Activated naive CD8-positive, alpha-beta T cell treated with anti-CD3 and anti-CD28 coated beads, Interleukin-2, amount 10 ng/mL, durations not matched to agents 7 days and 5 days (primary cell): ENCODE results near the gene COL19A1. TPM values are rescaled to one million over a fixed set of nuclear protein-coding genes. Genes with fewer than 3 reads are reported as not detected.

Experiments
- ATAC-seq: fragments of 150-1000 bp; cut with Tn5 transposase; one replicate; pipeline ENCODE4 v1.10.0; 2021; ENCODE audit warnings: low read depth, moderate library complexity
- POLR2A ChIA-PET: fragments of 350-600 bp; sonication (Branson Sonifier 250); formaldehyde crosslinking; loops from one replicate; lab custom pipeline; 2021; ENCODE audit warnings: antibody characterized with exemption; lab: Charles Lee
- DNase-seq: peaks from one replicate; pipeline ENCODE4 v3.0.0; 2021
- H3K27ac Mint-ChIP-seq: one replicate; pipeline ENCODE4 v1.8.0; 2022; ENCODE audit warnings: mild to moderate bottlenecking, mixed read lengths
- H3K27me3 Mint-ChIP-seq: one replicate; pipeline ENCODE4 v1.8.0; 2022; ENCODE audit warnings: mild to moderate bottlenecking, moderate library complexity, mixed read lengths
- H3K36me3 Mint-ChIP-seq: one replicate; pipeline ENCODE4 v1.8.0; 2021; ENCODE audit warnings: mild to moderate bottlenecking, mixed read lengths
- H3K4me1 Mint-ChIP-seq: one replicate; pipeline ENCODE4 v1.8.0; 2021; ENCODE audit warnings: mixed read lengths
- H3K4me3 Mint-ChIP-seq: one replicate; pipeline ENCODE4 v1.8.0; 2022; ENCODE audit warnings: mild to moderate bottlenecking, moderate library complexity, mixed read lengths
- H3K9me3 Mint-ChIP-seq: one replicate; pipeline ENCODE4 v1.8.0; 2021; ENCODE audit warnings: mixed read lengths
- total RNA-seq, 2 experiments: library from RNA; stranded (reverse); gene quantifications; one replicate each; pipeline ENCODE4 v1.2.3, GENCODE V29; 2021

Gene COL19A1
- total RNA-seq, 2 experiments from 2014 or later = 0.06 TPM

DNA sequence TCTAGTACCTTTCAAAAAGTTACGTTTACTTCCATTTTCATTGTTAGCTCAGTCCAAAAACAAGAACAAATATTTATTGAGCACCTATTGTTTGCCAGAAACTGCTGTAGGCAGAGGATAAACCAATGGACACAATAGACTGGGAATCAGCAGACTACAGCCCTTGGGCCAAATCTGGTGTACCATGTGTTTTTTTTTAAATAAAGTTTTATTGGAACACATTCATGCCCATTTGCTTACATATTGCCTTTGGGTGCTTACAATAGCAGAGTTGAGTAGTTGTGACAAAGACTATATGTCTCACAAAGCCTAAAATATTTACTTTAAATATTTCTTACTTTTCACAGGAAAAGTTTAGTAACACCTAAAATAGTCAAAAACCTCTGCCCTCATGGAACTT, 220.4 kb downstream of the COL19A1 start:
- peaks cover 5% of the 10 kb centered on the region for H3K27me3 Mint-ChIP-seq
- ATAC-seq = no peak
- no peaks in the 10 kb centered on the region for H3K4me1 Mint-ChIP-seq
- H3K4me3 Mint-ChIP-seq = no peak overlapping the region
- H3K9me3 Mint-ChIP-seq = no peaks in the 10 kb centered on the region
- no peaks in the 10 kb centered on the region for H3K36me3 Mint-ChIP-seq
- no peak overlapping the region for H3K27ac Mint-ChIP-seq
- POLR2A ChIA-PET = no interaction called here
- DNase-seq = no peak

DNA sequence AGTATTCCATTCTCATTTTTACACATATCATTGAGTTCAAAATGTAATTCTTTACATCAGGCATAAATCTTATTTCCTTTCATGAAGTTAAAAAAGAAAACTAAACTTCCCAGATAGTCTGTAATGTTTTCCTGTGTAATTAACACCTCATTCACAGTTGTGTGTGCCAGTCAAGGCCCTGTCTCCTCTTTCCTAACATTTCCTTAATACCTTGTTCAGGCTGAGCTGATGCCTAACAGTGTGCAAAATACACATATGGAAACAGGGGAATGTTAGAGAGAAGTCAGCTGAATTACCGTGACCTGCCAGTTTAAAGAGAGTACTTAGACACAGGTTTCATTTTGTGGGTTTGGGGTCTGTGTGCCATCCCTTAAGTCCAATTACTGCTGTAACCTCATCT, 227.8 kb downstream of the COL19A1 start:
- POLR2A ChIA-PET = no interaction called here
- Mint-ChIP-seq H3K27me3 (no peaks in the 10 kb centered on the region), H3K36me3 (no peaks in the 10 kb centered on the region), H3K9me3 (no peaks in the 10 kb centered on the region), H3K4me1 (no peaks in the 10 kb centered on the region), H3K4me3 (no peak overlapping the region), H3K27ac (no peak overlapping the region)
- ATAC-seq (no peak), DNase-seq (no peak)

DNA sequence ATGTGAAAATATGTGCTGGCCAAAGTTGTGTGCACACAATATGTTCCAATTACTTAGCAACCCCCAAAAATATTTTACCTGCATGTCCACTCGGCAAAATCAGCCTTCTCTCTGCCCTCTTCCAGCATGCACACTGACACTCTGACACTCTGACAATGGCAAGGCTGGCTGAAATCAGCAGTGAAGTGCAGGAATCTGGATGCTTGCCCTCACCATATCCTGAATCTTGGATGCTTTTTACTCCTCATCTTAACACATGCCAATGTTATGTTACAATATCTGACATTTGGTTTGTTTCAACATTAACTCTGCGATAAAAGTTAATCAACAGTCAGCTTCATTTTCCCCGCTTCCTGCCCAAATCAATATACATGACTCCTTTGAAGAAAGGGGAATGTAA, 233.4 kb downstream of the COL19A1 start:
- DNase-seq (no peak), ATAC-seq (no peak)
- H3K27ac Mint-ChIP-seq = no peak overlapping the region
- H3K36me3 Mint-ChIP-seq = no peaks in the 10 kb centered on the region
- POLR2A ChIA-PET = no interaction called here
- H3K4me3 Mint-ChIP-seq = no peak overlapping the region
- H3K4me1 Mint-ChIP-seq = no peaks in the 10 kb centered on the region
- H3K9me3 Mint-ChIP-seq = no peaks in the 10 kb centered on the region
- peaks cover 6% of the 10 kb centered on the region for H3K27me3 Mint-ChIP-seq

DNA sequence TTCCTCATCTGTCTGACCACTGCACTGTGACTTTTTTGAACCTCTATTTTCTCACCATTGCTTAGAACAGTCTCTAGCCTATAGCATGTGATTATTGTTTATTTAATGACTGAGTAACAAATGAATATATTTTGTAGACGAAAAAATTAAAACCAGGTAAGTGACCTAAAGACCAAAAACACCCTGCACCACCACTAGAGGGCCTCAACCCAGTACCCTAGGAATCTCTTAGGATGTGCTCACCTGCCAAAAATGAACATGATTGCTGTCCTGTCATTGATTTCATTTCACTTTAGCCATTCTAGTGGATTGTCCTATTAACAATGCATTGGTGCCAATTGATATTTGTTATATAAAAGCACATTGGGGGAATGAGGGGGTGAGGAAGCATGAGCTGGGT, 237.4 kb downstream of the COL19A1 start:
- Mint-ChIP-seq H3K4me3 (no peak overlapping the region), H3K4me1 (no peaks in the 10 kb centered on the region), H3K27me3 (peaks cover 12% of the 10 kb centered on the region), H3K9me3 (no peaks in the 10 kb centered on the region), H3K36me3 (no peaks in the 10 kb centered on the region), H3K27ac (no peak overlapping the region)
- POLR2A ChIA-PET = no interaction called here
- ATAC-seq (no peak), DNase-seq (no peak)

DNA sequence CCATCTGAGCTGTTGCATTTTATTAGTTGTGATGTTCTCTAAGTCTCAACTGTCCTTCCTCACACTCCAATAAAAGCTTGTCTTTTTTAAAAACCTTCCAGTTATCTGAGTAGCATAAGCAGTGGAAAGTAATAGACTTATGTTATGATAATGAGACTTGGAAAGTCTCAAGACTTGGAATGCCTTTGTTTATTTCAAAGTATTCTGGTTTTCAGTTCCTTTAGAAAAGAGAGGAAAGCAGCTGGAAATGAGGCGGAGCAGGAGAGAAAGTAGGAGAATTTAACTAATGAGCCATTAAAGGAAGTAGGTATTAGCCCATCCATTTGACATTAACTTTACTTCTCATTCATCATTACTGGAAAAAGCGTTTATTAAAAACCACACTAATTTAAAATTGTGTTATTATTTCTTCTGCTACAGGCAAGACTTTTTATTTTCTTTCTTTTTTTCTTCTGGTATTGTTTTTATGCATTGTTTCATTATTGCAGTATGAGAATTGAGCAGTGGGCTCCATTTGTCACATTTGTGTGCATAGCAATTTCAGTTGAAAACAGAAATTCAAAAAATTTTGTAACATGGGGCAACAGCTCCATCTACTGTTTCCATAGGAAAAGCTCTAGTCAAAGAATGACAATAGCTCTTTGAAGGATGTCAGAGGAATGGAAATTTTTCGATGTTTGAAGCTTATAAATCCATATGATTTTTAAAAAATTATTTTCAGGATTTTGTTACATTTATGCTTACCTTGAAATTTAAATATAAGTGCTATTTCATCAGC, 241.7 kb downstream of the COL19A1 start:
- DNase-seq (no peak), ATAC-seq (no peak)
- H3K27me3 Mint-ChIP-seq = peaks cover 14% of the 10 kb centered on the region

DNA sequence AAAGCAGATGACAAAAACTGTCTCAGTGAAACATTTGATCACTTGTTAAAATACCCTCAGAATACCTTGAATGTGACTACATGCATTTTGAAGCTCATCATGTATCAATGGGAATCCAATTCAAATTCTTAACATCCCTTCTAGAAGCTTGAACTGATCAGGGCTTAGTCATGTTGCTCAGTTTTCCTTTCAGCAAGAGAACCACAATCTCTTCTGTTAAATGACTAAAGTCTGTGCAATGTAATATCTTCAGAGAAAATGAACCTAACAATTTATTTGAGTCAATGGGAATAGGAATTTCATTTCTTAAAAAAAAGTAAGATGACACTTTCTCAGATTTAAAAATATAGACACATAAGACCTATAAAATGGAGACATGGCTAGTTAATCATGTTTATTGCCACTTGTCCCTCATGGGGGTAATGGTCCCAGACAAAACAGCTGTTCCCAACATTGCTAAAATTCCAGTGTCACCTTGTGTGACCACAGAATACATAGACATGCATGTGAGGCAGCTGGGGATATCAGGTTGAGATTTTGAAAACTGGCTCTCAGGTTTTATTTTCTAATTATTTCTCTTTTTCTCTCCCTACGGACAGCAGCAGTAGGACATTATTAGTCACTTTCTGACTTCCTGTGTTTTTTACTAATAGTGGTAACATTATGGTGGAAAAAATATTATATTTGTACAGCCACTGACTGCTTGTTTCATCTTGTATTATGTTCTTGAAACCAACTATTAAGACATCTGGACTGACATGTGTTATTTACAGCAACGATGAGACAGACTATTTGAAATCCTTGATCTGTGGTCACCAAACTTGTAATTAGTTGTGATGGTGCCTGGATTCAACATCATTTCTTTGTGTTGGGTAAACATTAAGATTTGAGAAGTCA, 244.0 kb downstream of the COL19A1 start:
- Mint-ChIP-seq H3K9me3 (no peaks in the 10 kb centered on the region), H3K36me3 (no peaks in the 10 kb centered on the region), H3K27me3 (peaks cover 9% of the 10 kb centered on the region), H3K27ac (no peak overlapping the region), H3K4me3 (no peak overlapping the region), H3K4me1 (no peaks in the 10 kb centered on the region)
- POLR2A ChIA-PET = no interaction called here
- ATAC-seq (no peak), DNase-seq (no peak)

More for the DNA sequence above, 241.7 kb downstream of the COL19A1 start:
- Mint-ChIP-seq H3K4me3 (no peak overlapping the region), H3K4me1 (no peaks in the 10 kb centered on the region), H3K27ac (no peak overlapping the region), H3K36me3 (no peaks in the 10 kb centered on the region), H3K9me3 (no peaks in the 10 kb centered on the region)
- POLR2A ChIA-PET = no interaction called here

DNA sequence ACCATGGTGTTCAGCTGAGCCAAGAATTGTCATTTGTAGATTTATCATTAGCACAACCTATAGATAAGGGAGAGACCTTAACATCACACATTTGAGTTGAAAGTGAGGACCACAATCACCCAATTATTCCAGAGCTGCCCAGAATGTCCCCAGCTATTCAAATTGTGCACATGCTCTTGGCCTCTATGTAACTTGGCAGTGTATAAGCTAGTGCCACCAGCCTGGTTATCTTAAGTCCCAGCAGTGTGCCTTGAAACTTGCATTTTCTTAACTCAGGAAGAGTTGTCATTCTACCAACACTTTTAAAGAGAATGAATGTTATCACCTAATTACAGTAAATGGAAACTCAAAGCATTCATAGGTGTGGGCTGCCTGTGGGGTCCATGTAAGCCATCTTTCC, 245.4 kb downstream of the COL19A1 start:
- Mint-ChIP-seq H3K36me3 (no peaks in the 10 kb centered on the region), H3K9me3 (no peaks in the 10 kb centered on the region), H3K27me3 (peaks cover 12% of the 10 kb centered on the region), H3K4me3 (no peak overlapping the region), H3K4me1 (no peaks in the 10 kb centered on the region), H3K27ac (no peak overlapping the region)
- POLR2A ChIA-PET = no interaction called here
- no peak for DNase-seq
- no peak for ATAC-seq

DNA sequence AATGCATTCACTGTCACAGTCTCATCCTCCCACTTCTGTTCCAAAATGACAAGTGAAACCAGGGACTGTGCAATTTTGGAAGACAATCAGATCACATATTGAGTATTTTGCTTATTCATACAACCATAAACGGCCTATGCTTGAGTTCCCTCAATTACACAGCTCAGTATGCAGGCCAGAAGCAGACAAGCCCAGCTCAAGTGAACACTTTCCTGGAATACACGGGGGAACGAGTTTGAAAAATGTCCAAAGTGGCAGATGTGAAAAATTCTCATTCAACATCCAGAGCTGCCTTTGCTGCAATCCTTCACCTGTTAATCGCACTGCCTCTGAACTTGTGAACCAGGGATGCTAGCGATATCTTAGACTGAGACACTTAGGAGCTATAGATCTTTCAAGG, 246.4 kb downstream of the COL19A1 start:
- Mint-ChIP-seq H3K27ac (no peak overlapping the region), H3K27me3 (peaks cover 14% of the 10 kb centered on the region), H3K36me3 (no peaks in the 10 kb centered on the region), H3K4me3 (no peak overlapping the region), H3K4me1 (no peaks in the 10 kb centered on the region), H3K9me3 (no peaks in the 10 kb centered on the region)
- POLR2A ChIA-PET = no interaction called here
- DNase-seq (no peak), ATAC-seq (no peak)

DNA sequence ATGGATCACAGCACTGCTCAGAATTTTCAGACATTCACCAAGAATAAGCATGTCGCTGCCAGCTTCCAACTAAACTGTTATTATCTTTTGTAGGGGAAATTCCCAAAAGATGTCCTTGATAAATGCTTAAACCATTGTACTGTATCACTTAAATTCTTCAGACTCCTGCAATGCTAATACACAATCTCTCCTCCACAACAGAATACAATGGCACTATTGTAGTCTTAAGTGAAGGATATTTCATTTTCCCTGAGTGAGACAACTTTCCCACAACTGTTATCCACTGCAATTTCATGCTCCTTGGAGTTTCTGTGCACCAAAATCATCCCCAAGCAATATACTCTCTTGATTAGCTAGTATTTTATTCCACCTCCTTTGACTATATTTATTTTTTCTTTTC, 246.8 kb downstream of the COL19A1 start:
- DNase-seq = no peak
- H3K36me3 Mint-ChIP-seq = no peaks in the 10 kb centered on the region
- H3K4me3 Mint-ChIP-seq = no peak overlapping the region
- ATAC-seq = no peak
- H3K27me3 Mint-ChIP-seq = peaks cover 13% of the 10 kb centered on the region
- no peaks in the 10 kb centered on the region for H3K9me3 Mint-ChIP-seq
- POLR2A ChIA-PET = no interaction called here
- no peaks in the 10 kb centered on the region for H3K4me1 Mint-ChIP-seq
- no peak overlapping the region for H3K27ac Mint-ChIP-seq

DNA sequence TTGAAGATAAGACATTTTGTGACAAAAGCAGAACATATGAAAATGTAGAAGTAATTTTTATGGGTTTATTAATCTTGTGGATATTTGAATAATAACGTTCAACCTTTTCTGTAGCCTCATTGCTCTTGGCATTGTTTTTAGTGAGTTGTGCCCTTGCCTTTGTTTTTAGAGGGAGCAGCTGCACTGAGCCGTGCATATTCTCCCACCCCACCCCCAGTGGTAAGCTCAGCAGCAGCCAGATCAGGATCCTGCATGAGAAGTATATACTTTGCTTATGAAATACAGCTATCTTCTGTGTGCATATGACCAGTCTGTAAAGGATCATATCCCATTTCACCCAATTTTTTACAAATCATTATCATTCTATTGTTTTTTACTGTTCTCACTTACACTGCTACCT, 252.3 kb downstream of the COL19A1 start:
- POLR2A ChIA-PET = no interaction called here
- Mint-ChIP-seq H3K27me3 (peaks cover 13% of the 10 kb centered on the region), H3K27ac (no peak overlapping the region), H3K36me3 (no peaks in the 10 kb centered on the region), H3K4me1 (no peaks in the 10 kb centered on the region), H3K9me3 (no peaks in the 10 kb centered on the region), H3K4me3 (no peak overlapping the region)
- ATAC-seq (no peak), DNase-seq (no peak)

DNA sequence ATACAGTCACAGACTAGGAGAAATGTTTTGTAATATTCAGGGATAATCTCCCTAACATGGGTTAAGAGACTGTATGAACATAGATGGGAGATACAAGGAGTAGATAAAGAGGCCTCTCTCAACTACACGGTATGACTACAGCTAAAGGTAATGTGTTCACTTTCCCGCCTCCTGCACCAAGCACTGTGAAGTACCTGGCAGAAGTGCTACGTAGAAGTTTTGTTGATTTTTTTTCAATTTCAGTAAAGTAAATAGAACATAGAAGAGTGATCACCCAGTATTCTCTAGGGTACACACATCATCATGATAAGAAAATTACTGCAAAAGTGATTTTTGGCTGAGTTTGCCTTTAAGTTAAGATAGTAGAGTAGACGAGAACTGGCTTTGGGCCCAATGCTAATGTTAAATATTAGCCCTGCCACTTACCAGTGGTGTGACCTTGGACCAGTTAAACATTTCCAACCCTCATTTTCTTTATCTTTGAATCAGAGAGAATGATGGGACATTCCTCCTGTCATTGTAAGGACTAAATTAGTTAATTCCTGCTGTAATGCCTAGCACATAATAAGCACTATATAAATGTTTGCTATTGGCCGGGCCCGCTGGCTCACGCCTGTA, 253.0 kb downstream of the COL19A1 start:
- Mint-ChIP-seq H3K4me3 (no peak overlapping the region), H3K9me3 (no peaks in the 10 kb centered on the region), H3K36me3 (no peaks in the 10 kb centered on the region), H3K27me3 (peaks cover 13% of the 10 kb centered on the region), H3K27ac (no peak overlapping the region), H3K4me1 (no peaks in the 10 kb centered on the region)
- ATAC-seq = no peak
- no peak for DNase-seq
- POLR2A ChIA-PET = no interaction called here

DNA sequence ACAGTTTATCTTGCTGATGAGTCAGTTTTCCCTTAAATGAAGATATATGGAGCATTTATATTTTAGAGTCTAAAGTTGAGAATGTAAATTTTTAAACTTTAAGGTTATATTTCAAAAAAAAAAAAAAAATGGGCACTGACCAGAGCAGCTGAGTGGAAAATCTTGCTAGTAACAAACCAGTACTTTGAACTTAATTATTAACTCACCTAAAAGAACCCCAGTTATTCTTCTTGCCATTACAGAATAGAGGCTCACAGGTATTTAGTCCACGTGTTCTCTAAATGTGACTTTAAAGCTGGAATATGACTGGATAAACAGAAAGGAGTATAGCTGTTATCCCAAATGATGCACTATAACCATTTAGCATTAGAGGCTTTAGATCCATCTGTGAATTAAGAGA, 258.1 kb downstream of the COL19A1 start:
- Mint-ChIP-seq H3K4me3 (no peak overlapping the region), H3K36me3 (no peaks in the 10 kb centered on the region)

DNA sequence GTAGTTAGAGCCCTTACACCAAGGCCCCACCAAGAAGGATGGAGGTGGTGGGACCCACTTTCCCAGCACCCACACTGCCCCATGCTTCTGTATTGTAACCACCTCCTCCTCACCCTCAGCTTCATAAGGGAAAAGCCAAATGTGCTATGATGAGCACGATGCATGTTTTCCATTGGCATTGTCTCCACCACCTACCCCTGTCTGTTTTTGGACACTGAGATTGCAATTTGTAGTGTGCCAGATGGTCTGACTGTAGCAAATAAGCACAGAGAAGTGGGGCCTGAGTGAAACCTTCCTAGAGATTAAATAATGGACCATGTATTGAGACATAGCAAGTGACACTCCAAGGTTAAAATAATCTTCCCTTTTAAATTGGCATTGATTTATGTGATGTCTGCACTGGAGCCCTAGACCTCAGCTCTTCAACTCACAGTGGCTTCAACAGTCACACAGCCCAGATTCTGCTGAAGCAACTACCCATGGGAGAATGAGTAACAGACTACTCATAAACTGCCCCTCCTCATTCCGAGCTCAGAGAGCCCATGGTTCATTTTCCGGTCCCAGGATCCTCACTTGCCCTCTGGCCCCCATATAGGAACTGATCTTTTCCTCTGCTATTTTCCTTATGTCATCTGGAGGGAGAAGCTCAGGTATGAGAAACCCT, 258.7 kb downstream of the COL19A1 start:
- Mint-ChIP-seq H3K4me3 (no peak overlapping the region), H3K27ac (no peak overlapping the region), H3K4me1 (no peaks in the 10 kb centered on the region), H3K27me3 (peaks cover 2% of the 10 kb centered on the region), H3K36me3 (no peaks in the 10 kb centered on the region), H3K9me3 (no peaks in the 10 kb centered on the region)
- DNase-seq (no peak), ATAC-seq (no peak)
- POLR2A ChIA-PET = no interaction called here

More for the DNA sequence above, 258.1 kb downstream of the COL19A1 start:
- peaks cover 2% of the 10 kb centered on the region for H3K27me3 Mint-ChIP-seq
- ATAC-seq = no peak
- no peak overlapping the region for H3K27ac Mint-ChIP-seq
- POLR2A ChIA-PET = no interaction called here
- H3K9me3 Mint-ChIP-seq = no peaks in the 10 kb centered on the region
- no peaks in the 10 kb centered on the region for H3K4me1 Mint-ChIP-seq
- DNase-seq = no peak
